Embryonic facial prominence (tissue), 1 donor: Measurements from ENCODE around the gene NR1D2.
"Not testable (repeated sequence)": the region's sequence is repeated elsewhere in the genome, so short reads cannot be mapped to it uniquely, and the experiment has no call there.

ENCODE experiments used
- DNase-seq: peaks from one replicate; pipeline ENCODE4 v3.0.0-alpha.2; 2016; ENCODE audit errors: extremely low spot score

The NR1D2 gene

DNA sequence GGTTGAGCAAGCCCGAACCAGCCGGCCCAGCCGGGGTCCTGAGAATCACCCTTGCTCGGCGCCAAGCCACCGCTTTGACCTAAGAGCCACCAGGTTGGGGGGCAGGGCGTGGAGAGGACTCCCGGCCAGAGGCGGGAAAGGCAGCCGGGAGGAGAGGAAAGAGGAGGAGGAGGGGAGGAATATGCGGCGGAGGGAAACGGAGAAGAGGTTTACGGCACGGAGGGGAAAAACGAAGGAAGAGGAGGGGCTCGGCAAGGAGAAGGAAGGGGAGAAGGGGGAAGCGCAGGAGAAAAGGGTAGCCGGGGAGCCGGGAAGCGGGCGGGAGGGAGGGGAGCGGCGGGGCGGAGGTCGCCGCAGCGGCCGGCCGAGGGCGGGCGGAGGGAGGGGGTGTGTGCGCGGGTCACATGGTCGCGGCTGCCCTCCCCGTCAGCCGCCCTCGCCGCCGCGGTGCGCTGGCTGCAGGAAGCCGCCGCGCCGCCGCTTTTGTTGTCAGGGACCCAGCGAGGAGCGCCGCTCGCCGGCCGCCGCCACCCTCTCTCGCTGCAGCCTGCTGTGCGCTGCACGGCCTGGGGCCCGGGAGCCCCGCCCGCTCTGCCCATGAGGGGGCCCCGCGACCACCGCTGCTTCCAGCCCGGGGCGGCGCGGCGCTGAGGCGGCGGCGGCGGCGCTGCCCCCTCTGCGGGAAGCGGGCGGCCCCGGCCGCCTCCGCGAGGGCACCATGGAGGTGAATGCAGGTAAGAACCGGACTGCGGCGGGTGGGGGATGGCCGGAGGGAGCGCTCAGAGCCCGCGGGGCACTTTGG, at the start of gene NR1D2:
Gene NR1D2 (plus strand): TSS at position 426 of the 802 bp plus-strand sequence. CDS start 293 bp downstream, at position 719.
- peak; percentile 63 for DNase-seq

DNA sequence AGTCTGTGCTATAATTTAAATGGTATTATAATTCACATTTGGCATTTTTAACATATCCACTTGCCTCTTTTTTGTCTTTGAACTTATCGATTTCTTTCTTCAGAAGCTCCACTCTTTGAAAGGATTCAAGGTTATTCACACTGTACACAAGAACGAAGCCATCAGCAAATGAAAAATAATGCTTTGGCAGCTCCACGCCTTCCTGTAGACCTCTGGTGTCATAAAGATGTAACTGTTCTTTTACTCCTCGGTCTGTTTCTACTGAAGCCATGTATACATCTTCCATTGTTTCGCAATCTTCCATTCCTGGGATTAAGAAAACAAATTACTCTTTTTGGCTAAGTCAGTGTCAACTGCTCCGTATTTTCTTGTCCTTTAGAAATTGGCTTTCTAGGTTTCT, 44.3 kb upstream of the NR1D2 start:
- no peak for DNase-seq

DNA sequence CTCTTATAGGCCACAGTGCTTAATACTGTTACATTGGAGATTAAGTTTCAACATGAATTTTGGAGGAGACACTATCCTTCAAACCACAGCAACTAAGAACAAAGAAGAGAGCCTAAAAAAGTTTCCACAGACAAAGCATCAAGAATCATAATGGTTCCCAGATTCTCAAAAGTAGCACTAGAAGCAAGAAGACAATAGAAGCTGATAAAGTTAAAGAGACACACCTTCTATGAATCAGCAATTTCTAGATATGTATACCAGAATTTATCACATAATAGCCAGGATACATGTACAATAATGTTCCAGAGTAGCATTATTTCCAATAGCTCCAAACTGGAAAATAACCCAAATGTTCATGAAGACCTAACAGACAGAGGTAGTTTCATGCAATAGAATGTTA, 40.5 kb upstream of the NR1D2 start:
- DNase-seq: no peak

DNA sequence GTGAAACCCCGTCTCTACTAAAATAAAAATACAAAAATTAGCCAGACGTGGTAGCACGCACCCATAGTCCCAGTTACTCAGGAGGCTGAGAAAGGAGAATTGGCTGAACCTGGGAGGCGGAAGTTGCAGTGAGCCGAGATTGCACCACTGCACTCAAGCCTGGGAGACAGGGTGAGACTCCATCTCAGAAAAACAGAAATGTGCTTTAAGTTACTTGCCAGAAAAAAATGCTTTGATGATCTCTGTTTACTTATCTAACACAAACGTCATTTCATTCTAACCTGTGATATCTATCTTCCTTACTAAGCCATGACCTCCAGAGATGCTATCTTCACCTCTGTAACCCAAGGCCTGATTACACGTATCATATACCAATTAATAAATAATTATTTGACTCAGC, 35.7 kb upstream of the NR1D2 start:
- DNase-seq: no peak

DNA sequence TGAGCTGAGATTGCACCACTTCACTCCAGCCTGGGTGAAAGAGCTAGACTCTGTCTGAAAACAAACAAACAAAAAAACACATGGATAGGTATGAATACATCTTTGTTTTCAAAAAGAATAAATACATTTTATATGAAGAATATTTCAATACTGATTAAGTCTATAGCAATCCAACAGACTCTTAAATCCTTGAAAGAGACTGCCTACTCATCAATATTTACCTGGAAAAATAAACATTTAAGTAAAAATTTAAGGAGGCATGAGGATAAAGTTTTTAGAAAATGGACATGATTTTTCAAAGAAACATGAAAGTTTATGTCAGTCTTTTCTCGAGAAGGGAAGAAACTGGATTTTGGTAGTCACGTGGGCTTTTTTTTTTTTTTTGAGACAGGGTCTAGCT, 33.7 kb upstream of the NR1D2 start:
- no peak for DNase-seq

DNA sequence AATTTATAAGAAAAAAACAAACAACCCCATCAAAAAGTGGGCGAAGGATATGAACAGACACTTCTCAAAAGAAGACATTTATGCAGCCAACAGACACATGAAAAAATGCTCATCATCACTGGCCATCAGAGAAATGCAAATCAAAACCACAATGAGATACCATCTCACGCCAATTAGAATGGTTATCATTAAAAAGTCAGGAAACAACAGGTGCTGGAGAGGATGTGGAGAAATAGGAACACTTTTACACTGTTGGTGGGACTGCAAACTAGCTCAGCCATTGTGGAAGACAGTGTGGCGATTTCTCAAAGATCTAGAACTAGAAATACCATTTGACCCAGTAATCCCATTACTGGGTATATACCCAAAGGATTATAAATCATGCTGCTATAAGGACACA, 32.8 kb upstream of the NR1D2 start:
- DNase-seq: not testable (repeated sequence)

DNA sequence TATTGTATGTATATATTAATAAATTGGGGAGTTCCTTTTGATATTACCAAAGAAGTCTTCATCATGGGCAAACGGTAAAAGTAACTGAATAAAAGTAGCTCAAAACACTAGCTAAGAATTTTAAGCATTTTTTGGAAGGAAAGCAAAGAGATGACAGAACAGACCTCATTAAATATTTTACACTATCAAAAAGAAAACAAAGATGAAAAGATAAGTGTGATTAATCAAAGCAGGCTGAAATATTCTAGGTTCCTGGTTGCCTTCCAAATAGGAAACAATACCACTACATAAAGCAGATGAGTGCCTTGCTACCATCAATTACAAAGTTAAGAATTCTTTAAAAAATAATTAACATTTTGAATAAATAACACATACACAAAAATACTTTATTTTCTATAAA, 31.9 kb upstream of the NR1D2 start:
- no peak for DNase-seq

DNA sequence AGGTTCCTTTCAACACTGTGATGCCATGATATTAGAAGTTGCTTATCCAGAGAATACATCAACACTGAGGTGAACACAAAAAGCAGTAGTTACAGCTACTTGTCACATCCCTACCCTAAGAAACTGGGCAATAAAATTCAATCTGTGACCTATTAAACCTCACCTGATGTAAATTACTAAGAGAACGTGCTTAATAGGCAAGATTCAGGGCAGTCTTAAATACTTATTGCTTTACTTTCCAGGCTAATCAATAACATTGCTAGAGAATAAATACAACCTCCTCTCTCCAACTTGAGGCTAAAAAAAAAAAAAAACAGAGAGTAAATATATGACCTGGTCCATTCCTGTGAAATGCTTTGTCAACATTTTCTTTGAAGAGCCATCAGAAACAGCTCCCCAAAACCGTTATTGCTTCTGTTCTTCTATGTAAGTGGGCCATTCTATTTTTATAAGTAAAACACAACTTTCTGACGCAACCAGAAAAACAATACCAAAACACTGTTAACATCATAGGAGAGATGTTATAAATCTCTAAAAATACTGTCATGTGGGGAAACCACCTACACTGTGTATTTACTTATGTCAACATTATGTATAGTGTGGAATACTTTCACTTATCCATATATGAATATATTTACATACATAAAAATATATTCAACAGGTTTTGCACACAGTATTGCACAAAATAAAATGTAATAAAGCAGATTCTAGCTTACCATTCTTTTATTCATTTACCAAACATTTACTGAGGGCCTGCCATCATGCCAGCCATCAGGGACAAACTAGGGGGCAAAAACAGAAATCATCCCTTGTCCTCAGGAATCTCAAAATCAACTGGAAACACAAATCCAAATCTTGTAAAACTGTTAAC, 31.0 kb upstream of the NR1D2 start:
- DNase-seq: no peak

DNA sequence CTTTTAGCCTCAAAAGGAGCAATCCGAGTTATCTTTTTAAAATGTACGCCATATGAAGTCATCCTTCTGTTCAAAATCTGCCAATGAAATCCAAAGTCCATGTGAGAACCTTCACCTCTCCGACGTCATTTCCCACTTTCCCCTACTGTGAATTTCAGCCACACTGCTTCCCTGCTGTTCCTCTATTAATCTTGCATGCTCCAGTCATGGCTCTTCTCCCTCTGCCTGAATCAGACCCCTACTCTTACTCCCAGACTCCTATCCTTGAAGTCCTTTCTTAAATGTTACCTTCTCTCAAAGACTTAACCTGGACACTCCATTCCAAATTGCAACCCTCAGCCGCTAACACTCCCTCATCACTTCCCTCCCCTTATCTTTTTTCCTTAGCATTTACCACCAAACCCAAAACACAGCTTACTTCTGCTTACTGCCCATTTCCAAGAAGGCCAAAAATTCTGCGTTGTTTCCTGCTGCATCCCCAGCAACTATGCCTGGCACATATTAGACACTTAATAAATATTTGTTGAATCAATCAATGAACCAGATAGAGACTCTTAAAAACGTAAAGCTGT, 29.5 kb upstream of the NR1D2 start:
- DNase-seq: no peak

DNA sequence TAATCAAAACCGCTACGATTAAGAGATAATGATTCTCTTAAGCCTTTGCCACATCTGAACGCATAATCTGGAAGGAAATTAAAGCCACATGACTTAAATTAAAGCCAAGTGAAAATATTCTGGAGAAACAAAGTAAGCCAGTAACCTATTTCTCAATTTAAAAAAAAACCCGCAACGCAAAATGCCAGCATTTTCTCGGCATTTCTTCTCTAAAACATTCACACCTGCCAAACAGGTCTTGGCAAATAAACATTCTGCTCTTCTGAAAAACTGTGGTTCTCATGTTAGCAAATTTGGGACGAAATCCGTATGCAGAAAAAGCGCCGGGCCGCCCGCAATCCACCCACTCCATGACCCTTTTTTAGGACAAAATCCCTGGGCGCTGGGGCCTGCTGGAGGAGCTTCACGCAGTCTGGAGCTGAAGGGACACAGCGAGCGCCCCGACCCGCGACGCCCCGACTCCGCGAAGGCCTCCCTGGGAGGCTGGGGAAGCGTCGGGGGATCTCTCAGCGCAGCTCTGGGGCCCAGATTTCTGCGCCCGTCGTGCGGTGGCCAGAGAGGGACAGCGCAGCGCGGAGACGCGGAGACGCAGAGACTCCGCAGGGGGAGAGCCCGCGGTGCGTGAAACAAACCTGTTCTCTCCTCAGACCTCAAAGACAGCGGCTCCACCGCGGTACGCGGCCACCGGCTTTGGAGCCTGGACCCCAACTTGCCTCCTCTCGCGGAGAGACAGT, 28.8 kb upstream of the NR1D2 start:
- no peak for DNase-seq

DNA sequence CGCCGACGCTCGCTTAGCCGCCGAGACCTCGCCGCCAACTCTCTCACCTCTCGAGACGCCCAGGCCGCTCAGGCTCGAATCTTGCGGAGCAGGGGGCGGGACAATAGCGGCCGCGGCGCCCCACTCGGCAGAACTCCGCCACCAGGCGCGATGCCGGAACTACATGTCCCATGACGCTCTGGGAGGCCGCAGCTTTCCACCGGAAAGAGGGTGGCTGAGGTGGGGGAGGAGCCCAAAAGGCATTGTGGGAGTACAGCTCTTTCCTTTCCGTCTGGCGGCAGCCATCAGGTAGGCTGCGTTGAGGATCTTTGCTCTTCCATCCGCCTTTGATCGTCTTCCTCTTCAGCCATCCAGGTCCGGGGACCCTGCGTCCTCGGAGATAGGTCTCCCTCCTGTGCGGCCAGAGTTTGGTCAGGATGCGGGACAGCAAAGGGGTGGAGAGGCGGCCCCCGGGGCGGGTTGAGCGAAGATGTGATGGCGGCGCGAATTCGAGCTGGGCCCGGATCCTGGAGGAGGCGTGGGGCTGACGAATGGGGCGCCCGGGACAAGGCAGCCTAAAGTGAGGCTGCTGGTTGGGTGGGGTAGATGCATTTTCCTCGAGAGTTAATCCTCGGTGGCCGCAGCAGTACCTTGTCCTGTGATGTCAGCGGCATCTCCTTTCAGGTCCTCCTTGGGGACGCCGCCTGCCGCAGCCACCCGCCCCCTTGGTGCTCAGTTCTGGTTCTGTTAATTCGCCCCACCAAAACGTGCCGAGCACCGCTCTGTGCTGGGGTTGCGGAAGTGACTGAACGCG, 28.0 kb upstream of the NR1D2 start, which contains the start of the genes NKIRAS1 and RPL15:
Gene NKIRAS1 (minus strand): TSS at position 105 of the 793 bp plus-strand sequence. CDS start 6,086 bp downstream, outside the sequence.
Gene RPL15 (plus strand): TSS at position 247 of the 793 bp plus-strand sequence. CDS start 728 bp downstream, outside the sequence.
- DNase-seq: peak; percentile 94

DNA sequence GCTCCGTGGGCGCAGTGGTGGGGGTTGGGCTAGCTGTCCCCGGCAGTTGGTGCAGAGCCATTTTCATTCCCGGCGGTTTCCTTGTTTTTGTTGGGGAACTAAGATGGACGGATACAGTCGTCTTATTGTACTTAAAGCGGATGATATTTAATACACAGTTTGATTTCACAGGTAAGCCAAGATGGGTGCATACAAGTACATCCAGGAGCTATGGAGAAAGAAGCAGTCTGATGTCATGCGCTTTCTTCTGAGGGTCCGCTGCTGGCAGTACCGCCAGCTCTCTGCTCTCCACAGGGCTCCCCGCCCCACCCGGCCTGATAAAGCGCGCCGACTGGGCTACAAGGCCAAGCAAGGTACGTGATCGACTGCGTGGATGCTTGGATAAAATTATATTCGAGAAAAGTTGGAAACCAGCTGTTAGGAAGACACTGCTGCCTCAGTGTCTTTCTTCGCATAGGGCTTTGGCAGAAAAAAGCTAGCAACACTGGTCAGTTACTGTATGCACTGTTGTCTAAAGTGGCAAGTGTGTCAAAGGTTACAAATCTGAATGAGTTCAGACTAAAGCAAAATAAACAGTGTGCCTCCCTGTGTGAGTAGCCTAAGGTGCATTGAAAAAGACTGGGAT, 27.3 kb upstream of the NR1D2 start:
- DNase-seq: not testable (repeated sequence)

DNA sequence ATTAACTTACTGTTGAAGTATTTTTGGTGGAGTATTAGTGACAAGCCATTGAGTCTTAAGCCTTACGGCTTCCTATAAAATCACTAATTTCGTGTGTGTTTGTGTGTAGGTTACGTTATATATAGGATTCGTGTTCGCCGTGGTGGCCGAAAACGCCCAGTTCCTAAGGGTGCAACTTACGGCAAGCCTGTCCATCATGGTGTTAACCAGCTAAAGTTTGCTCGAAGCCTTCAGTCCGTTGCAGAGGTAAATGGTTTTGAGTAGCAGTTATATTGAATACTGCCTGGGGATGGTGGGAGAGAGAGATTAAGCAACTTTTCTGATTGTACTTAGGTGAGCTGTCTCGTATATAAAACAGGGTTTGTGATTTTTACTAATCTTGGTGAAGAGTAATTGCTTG, 26.8 kb upstream of the NR1D2 start:
- not testable (repeated sequence) for DNase-seq

DNA sequence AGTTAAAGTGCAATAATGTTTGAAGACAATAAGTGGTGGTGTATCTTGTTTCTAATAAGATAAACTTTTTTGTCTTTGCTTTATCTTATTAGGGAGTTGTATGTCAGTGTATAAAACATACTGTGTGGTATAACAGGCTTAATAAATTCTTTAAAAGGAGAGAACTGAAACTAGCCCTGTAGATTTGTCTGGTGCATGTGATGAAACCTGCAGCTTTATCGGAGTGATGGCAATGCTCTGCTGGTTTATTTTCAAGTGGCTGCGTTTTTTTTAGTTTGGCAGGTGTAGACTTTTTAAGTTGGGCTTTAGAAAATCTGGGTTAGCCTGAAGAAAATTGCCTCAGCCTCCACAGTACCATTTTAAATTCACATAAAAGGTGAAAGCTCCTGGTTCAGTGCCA, 25.5 kb upstream of the NR1D2 start:
- no peak for DNase-seq

DNA sequence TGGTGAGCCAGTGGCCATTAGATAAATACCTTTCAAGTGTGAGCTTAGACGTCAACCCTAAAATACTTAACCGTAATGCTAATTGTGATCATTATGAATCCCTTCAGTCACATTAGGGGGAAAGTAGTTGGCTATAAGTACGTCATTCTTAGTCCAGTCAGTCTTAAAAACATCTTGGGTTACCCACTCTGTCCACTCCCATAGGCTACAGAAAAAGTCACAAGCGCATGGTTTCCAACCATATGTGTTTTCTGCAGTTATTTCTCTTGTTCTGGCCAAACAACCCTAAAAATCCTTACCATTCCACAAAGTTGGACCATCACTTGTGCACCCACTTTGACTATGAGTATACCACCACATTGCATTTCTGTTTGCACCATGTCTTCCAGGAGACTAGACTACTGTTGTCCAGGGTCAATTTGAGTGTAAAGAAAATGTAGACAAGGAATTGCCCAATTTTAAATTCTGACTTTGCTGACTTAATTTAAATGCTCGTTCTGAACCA, 24.9 kb upstream of the NR1D2 start:
- no peak for DNase-seq

DNA sequence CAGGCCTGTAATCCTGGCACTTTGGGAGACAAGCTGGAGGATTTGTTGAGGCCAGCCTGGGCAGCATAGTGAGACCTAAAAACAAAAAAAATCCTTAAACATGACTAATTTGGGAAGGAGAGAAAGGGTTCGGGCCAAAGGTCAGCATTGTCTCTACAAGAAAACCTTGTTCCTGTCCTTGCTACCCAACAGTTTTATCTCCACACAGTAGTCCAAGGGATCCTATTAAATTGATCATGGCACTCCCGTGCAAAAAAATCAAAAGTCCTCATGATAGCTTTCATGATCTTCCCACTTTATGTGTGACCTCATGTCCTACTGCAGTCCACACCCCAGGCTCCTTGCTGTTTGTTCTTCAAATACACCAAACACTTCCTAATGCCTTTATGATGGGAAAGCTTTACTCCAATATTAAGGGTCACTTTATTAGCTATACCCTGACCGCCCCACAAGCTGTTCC, 24.0 kb upstream of the NR1D2 start:
- no peak for DNase-seq

DNA sequence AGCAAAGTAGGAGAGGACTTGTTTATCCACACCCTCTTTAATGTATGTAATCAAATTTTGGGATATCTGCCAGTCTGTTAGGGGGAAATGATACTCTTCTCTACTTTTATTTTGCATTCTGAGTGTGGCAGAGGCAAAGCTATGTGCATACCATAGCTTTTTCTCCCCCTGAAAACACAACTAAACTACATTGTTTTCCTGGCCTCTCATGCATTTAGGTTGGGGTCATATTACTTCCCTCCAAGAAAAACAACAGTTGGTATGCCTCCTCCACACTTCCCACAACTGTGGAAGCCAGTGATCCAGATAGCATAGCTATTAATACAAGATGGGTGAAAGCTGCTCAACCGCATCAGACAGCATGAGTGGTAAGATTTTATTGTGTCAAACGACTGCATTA, 21.3 kb upstream of the NR1D2 start:
- DNase-seq: no peak

DNA sequence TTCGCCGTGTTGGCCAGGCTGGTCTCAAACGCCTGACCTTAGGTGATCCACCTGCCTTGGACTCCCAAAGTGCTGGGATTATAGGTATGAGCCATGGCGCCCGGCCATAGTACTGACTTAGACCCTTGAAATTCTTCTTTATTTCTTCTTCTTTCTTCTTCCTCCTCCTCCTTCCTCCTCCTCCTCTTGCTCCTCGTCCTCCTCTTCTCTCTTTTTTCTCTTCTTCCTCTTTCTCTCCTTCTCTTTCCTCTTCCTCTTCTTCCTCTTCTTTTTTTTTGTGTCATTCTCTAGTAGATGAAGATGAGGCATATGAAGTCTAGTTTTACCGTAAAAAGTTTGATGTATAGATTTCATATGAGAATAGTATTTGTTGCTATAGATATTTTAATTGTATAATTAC, 18.8 kb upstream of the NR1D2 start:
- no peak for DNase-seq

DNA sequence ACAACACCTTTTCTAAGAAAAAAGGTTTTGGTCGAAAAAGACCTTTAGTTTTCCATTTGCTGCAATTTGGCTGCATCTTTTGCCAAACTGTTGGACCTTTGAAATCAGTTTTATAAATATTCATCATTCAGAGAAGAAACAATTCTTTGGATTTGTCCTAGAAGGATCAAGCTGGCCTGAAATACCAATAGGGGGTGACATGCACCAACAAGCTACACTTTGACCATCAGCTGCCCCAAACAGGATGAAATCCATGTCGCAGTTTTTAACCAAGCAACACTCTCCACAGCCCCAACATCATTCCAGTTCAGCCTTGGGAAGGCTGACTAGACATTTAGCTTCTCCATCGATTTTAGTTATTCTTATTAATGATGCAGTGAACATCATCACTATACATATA, 18.4 kb upstream of the NR1D2 start:
- no peak for DNase-seq

DNA sequence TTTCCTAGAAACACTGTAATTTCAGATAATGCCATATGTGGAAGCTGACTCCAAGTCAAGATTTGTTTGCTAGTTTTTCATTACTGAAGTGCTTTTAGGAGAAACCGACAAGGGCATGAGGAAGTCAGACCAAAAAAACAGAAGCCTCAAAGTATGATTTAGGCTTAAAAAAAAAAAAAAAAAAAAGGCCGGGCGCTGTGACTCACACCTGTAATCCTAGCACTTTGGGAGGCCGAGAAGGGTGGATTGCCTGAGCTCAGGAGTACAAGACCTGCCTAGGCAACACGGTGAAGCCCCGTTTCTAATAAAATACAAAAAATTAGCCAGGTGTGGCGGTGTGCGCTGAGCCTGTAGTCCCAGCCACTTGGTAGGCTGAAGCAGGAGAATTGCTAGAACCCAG, 16.6 kb upstream of the NR1D2 start:
- no peak for DNase-seq
